Stimulated activated CD8-positive, alpha-beta memory T cell treated with anti-CD3 and anti-CD28 coated beads, Interleukin-12 subunit alpha, Interleukin-12 subunit beta, amount 100 ng/mL, for 1 hour (primary cell): ENCODE data around the gene ZFPM1.
A peak's percentile ranks its signal among the peaks of the same experiment; 100 is the strongest.

Experiments used
- DNase-seq: peaks from one replicate; pipeline ENCODE4 v3.0.0-alpha.2; 2020; ENCODE audit warnings: low read depth

The ZFPM1 gene

DNA sequence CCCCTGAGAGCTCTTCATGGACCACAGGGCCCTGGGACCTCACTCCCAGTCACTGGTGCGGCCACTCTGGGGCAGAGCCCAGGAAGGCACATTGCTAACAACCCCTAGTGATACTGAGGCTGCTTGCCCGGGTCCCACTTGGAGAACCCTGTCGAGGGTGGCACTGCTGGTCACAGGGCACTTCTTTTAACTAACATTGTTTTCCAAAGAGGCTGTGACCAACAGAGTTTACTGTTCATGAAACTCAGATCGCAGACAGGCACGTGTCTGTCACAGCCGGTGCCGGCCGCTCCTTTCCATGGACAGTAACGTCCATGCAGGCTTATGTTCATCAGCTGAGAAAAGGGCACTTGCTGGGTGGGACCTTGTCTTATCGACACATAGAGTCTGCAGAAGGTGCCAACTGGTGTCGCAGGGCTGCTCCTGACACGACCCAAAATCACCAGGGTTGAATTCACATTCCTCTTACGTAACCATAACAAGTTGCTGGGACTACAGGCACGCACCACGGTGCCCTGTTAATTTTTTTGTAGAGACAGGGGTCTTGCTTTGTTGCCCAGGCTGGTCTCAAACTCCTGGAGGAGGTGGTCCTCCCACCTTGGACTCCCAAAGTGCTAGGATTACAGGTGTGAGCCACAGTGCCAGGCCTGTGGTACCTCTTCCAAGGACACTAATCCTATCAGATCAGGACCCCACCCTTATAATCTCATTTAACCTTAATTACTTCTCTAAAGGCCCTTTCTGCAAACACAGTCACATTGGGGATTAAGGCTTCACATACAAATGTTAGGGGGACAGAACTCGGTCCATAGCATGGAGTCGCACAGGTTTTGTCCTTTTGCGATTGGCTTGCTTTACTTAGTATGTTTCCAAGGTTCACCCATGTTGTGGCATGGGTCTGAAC, 115.9 kb downstream of the ZFPM1 start:
- DNase-seq: no peak

GRCh38 chr16:88569614-88569984, 116.5 kb downstream of the ZFPM1 start:
- no peak for DNase-seq

GRCh38 chr16:88569985-88570690, 117.1 kb downstream of the ZFPM1 start, which contains the start of gene ZC3H18:
TSS of gene ZC3H18 (plus strand) at chr16:88570403. CDS start at chr16:88577124, 6,721 bp downstream.
- DNase-seq: peak; percentile 97

DNA sequence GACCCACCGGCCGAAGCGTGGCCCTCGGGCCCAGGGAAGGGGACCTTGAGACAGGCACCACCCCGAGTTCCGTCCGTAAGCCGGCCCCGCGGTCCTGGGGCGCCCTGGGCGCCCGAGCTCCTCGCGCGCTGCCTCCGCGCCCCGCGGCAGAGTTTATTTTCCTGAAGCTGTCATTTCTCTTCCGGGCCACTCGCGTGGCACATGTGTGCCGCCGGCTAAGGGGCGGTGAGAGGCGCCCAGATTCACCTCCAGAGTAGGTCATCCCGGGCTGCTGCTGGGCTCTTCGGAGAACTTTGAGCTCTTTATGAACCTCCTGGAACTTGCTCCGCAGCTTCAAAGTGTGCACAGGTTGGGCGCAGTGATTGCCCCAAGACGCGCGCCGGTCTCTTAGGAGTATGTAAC, 117.6 kb downstream of the ZFPM1 start:
- no peak for DNase-seq

GRCh38 chr16:88575251-88575650, 122.2 kb downstream of the ZFPM1 start:
- no peak for DNase-seq

- DNase-seq: no peak
These were observed 123.2 kb downstream of the ZFPM1 start for GRCh38 chr16:88576307-88576706.

- no peak for DNase-seq
These were observed 124.1 kb downstream of the ZFPM1 start for GRCh38 chr16:88577166-88577565.

DNA sequence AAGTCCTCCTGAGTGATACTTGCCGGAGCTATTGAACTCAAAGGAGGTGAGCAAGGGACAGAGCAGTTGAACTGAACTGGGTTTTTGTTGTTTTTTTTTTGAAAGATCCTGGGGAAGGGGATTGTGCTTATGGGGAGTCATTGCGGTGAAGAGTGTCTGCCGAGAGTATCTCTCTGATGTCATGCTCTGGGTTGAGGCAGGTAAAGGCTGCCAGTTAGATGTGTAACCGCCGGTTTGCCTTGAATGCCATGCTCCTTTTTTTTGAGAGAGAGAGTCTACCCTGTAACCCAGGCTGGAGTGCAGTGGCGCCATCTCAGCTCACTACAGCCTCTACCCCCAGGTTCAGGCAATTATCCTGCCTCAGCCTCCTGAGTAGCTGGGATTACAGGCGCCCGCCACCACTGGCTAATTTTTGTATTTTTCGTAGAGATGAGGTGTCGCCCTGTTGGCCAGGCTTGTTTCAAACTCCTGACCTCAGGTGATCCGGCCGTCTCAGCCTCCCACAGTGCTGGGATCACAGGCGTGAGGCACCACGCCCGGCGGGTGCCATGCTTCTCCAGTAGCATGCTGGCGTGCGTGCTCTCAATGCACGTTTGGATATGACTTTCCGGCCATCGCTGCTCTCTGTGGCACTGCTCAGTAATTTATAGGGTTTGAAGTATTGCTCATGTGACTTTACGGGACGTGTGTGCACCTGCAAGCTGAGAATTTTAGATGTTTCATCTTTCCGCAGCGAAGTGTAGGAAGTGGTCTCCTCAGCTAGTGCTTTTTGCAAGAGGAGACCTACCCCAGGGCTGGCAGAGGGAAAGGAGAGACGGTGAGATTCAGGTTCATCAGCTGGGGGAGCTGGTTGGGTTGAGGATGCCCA, 125.6 kb downstream of the ZFPM1 start:
- DNase-seq: no peak

GRCh38 chr16:88580371-88580770, 127.3 kb downstream of the ZFPM1 start:
- DNase-seq: no peak

DNA sequence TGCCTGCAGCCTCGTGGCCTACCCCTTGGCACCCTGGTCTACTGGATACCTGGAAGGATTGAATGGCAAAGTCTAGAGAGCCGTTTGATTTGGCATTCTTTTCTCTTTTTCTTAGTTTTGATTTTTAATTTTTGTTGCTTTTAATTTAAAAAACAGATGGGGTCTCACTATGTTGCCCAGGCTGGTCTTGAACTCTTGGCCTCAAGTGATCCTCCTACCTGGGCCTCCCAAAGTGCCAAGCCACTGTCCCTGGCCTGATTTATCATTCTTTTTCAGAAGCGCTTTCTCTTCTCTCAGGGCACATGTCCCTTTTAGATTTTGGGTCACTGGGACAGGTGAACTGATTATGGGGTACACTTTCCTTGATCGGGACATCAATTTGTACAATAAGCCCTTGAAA, 128.0 kb downstream of the ZFPM1 start:
- DNase-seq: no peak

DNA sequence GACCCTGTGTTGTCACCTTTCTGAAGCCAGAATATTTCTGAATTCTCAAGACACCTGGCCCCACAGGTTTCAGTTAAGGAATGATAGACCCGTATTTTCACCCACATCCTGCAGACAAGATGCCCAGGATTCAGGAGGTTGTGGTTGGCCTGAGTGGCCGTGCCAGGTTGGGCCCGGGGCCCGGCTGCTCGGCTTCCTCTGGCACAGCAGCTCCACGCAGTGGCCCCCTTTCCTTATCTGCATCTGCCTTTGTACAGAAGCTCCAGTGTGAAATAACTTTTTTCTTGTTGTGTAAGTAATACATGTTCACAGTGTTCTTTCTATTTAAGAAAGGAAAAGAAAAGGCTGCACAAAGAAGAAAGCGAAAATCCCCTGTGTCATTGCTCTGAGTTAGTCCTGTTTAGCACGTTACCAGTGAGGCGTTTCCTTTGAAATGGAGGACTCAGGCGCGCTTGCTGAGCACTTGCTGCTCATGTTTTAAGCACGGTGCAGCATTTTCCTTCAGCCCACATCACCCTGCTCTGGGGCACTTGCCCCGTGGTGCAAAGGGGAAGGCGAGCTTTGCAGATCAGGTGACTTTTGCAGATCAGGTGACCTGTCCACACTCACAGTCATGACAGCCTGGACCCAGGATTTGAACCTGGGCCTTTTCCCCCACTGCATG, 130.0 kb downstream of the ZFPM1 start:
- no peak for DNase-seq

- no peak for DNase-seq
These were observed 131.6 kb downstream of the ZFPM1 start for GRCh38 chr16:88584676-88585075.

DNA sequence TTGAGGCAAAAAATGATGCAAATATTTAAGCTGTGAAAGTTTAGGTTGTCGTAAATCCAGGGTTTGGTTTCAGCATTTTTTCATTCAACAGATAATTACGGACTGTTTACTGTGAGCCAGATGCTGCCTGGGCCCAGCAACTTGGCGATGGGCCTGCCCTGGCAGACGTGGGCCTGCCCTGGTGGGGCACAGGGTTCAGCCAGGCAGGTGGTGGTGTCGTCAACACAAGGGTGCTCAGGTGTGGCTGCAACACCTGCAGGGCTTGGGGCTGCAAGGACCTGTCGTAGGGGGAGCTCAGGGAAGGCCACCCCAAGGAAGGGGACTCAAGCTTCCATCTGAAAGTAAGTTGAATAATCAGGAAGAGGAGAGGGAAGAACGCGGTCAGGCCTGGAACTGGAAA, 132.2 kb downstream of the ZFPM1 start:
- DNase-seq: no peak

GRCh38 chr16:88585927-88586581, 133.0 kb downstream of the ZFPM1 start:
- no peak for DNase-seq
